ENCODE measurements around the gene MCUB.
"Not testable (repeated sequence)": the region's sequence is repeated elsewhere in the genome, so short reads cannot be mapped to it uniquely, and the experiment has no call there.

The MCUB gene, protein sequence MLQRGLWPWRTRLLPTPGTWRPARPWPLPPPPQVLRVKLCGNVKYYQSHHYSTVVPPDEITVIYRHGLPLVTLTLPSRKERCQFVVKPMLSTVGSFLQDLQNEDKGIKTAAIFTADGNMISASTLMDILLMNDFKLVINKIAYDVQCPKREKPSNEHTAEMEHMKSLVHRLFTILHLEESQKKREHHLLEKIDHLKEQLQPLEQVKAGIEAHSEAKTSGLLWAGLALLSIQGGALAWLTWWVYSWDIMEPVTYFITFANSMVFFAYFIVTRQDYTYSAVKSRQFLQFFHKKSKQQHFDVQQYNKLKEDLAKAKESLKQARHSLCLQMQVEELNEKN

DNA sequence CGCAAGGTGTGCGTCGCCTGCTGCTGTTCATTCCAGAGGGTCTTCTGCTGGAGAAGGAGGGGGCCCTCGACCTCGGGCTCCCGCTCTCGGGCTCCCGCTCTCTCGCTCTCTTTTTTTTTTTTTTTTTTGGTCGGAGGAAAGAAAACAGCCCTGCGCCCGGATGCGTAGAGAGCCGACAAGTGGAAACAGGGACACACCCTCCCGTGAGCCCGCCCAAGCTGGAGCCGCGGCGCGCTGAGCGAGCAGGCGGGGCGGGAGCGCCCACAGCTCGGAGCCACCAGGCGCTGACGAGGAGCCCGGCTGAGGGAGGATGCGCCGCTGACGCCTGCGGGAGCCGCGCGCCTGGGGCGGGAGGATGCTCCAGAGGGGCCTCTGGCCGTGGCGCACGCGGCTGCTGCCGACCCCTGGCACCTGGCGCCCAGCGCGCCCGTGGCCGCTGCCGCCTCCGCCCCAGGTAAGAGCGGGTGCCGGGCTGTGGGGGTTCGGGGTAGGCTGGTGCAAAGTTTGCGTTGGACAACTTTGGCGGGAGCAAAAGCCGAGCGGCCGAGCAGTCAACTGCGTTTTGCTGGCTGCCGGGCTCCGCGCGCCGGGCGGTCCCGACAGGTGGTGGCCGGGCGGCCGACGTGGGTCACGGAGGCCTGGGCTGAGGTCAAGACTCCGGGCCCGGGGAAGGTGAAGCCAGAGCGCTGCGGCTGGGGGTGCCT, at the start of gene MCUB:
TSS of gene MCUB (plus strand) at position 264 of the 704 bp plus-strand sequence. CDS start at position 356, 92 bp downstream.
- peak; percentile 75 for DNase-seq (ENCODE audit: low spot score)

DNA sequence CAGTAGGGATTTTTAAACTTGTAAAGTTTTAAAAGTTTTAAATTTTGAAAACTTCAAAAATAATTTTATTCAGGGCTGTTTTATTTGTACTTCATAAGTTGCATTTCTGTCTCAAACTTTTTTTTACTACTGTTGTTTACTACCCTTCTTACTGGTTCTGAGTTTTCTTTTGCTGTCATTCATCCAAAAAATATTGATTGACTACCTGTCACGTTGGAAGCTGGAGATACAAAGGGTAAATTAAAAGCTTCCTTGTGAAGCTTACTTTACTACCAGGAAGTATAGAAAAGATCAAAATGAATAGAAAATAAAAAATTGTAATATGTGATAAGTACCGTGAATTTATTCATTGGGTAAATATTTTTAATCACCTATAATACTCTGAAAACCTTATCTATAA, 49.4 kb upstream of the MCUB start:
- no peak for DNase-seq (ENCODE audit: low spot score)

DNA sequence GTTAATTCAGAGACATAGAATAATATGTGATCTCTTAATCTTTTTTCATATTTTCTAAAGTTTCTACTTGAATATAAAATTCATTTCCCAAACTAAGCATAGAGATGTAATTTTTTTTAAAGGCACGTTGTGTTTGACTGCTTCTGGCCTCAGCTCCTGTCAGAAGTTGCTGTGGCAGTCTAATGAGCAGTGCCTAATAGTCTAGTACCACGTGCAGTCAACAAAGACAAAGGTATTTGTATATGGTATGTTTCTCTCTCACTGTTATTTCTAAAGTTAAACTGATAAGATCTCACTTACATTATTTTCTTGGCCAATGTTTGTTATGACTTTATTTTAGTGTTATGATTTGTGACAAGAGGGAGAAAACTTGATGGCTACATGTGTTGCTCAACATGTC, 48.6 kb upstream of the MCUB start:
- DNase-seq (ENCODE audit: low spot score): no peak

DNA sequence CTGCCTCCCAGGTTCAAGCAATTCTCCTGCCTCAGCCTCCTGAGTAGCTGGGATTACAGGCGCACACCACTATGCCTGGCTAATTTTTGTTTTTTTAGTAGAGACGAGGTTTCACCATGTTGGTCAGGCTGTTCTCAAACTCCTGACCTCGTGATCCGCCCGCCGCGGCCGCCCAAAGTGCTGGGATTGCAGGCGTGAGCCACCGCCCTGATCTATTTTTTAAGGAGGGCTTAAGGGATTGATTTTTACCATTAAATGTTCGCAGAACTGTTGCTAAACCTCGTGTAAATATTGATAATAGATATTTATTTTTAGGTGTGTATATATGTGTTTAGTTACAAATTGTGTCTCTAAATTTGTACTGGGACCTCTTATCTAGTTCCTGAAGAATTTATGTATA, 46.7 kb upstream of the MCUB start:
- not testable (repeated sequence) for DNase-seq (ENCODE audit: low spot score)

DNA sequence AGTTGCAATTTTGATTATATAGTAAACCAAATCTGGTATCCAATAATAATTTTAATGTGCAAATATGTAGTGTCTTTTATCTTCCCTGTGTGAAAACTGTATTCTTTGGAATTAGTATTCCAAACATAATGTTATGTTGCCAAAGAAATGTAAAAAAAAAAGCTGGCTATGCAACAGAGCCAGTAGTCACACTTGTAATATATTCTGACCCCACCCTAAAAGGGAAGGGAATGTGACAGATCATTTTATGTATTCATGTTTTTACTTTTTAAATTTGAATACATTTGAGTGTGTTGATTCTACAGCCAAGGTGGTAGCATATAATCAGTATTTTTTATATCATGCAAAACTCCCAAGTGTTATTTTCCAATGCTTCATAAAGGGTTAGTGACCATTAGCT, 27.9 kb upstream of the MCUB start:
- DNase-seq (ENCODE audit: low spot score): no peak

DNA sequence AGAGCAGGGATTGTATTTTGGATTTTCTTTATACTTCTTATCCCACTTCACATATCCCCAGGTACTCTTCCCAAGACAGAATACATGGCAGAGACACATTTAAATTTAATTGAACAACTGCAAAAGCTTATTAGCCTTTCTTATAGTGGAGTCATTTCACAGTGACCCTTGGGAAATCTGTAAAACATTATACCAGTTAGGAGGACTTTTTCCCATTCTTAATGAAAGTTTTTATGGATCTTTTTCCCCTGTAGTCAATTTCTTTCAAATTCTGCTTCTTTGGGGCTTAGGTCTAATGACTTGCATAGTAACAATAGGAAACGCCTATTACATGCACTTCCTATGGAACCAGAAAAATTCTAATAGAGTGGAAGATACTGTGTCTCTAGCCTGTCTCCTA, 14.6 kb upstream of the MCUB start:
- DNase-seq (ENCODE audit: low spot score): no peak

DNA sequence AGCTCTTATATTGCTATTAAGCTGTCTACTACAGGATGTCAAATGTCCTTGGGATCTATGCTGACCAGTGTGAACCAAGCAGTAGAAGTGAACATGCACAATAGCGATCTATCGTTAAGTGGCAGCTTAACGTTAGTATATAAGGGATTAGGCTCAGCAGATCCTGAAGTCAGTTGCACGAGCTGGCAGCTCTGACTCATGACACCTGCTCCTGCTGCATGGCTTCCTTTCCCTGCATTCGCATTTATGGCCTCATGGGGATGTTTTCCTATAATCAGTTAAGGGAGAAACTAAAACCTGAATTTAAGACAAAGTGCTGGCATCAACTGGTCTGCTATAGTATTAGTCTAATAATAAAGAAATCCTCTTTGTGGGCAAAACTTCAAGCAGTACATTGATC, 12.7 kb upstream of the MCUB start:
- no peak for DNase-seq (ENCODE audit: low spot score)

DNA sequence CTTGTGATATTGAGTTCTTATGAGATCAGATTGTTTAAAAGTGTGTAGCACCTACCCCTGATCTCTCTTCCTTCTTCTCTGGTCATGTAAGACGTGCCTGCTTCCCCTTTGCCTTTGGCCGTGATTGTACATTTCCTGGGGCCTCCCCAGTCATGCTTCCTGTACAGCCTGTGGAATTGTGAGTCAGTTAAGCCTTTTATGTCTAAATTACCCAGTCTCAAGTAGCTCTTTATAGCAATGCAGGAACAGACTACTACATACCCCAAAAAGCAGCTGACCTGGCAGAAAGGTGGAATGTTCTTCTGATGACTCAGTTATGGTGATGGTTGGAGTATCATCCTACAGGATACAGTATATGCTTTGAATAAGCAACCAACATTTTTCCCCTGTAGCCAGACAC, 11.4 kb upstream of the MCUB start:
- DNase-seq (ENCODE audit: low spot score): no peak

DNA sequence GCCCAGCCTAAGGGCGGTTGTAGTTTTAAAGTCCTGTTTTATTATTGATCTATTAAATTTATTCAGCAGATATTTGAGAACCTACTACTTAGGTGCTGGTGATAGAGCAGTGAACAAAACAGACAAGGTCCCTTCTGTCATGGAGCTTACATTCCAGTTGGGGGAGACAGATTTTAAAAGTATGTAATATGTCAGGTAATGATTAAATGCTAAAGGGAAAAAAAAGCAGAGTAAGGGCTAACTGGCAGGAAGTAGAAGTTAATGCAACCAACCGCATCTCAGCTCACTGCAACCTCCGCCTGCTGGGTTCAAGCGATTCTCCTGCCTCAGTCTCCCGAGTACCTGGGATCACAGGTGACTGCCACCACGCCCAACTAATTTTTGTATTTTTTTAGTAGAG, 7.8 kb upstream of the MCUB start:
- DNase-seq (ENCODE audit: low spot score): no peak

DNA sequence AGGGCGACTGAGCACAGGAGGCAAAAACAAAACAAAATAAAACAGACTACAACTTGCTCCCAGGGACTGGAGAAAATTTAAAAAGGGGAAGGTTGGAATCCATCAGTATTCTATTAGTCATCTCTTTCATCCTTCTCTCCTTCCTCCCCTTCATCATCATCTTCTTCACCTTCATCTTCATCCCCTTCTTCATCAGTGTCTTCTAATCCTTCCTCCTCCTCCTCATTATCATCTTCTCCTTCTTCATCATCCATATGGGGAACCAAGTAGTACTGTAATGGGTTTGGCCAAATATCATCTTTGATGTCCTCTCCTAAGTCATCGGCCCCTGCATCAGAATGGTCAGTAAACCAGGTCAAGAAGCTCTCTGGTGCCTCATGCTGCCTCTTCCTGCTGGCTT, 6.9 kb upstream of the MCUB start:
- DNase-seq (ENCODE audit: low spot score): no peak

DNA sequence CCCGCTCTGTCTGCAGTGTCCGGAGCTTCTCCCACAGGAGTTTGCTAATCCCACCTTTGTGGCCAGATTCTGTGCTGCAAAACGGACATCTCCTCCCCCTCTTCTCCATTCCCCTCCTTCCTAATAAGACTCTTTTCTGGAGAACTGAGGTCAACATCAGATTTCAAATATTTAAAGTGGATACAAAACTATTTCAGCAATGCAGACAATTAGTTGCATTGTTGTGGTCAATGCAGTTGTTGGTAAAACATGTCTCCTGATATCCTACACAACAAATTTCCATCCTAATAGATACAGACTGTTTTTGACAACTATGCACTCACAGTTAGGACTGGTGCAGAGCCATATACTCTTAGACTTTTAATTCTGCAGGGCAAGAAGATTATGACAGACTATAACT, 5.1 kb upstream of the MCUB start:
- no peak for DNase-seq (ENCODE audit: low spot score)

DNA sequence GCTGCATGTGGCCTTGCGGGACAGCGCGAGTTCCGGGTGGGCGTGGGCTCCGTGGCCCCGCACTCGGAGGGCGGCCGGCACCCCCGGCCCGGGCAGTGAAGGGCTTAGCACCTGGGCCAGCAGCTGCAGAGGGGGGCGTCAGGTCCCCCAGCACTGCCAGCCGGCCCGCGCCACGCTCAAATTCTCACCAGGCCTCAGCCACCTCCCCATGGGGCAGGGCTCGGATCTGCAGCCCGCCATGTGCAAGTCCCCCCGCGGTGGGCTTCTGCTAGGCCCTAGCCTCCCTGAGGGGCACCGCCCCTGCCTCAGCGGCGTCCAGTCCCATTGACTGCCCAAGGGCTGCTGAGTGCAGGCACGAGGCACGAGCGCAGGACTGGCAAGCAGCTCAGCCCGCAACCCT, 2.6 kb upstream of the MCUB start:
- no peak for DNase-seq (ENCODE audit: low spot score)

DNA sequence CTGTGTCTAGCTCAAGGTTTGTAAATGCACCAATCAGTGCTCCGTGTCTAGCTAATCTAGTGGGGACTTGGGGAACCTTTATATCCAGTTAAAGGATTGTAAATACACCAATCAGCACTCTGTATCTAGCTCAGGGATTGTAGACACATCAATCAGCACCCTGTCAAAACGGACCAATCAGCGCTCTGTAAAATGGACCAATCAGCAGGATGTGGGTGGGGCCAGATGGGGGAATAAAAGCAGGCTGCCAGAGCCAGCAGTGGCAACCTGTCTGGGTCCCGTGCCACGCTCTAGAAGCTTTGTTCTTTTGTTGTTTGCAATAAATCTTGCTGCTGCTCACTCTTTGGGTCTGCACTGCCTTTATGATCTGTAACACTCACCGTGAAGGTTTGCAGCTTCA, 2.0 kb upstream of the MCUB start:
- not testable (repeated sequence) for DNase-seq (ENCODE audit: low spot score)

DNA sequence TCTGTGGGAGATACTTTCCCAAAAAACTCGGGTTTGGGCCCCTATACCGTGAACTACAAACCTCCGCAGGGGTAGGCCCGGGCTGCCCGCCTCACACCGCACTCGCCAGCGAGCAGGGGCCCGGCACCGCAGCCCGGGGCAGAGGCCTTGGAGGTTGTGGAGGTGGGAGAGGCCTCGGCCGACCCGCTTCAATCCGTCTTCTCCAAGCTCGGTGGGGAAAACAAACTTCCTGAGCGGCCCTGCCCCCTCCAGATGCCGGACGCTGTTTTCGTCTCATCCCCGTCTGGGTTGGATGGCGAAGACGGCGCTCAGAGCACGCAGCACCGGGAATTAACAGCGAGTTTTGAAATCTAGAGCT, 442 bp upstream of the MCUB start:
- peak; percentile 27 for DNase-seq (ENCODE audit: low spot score)

DNA sequence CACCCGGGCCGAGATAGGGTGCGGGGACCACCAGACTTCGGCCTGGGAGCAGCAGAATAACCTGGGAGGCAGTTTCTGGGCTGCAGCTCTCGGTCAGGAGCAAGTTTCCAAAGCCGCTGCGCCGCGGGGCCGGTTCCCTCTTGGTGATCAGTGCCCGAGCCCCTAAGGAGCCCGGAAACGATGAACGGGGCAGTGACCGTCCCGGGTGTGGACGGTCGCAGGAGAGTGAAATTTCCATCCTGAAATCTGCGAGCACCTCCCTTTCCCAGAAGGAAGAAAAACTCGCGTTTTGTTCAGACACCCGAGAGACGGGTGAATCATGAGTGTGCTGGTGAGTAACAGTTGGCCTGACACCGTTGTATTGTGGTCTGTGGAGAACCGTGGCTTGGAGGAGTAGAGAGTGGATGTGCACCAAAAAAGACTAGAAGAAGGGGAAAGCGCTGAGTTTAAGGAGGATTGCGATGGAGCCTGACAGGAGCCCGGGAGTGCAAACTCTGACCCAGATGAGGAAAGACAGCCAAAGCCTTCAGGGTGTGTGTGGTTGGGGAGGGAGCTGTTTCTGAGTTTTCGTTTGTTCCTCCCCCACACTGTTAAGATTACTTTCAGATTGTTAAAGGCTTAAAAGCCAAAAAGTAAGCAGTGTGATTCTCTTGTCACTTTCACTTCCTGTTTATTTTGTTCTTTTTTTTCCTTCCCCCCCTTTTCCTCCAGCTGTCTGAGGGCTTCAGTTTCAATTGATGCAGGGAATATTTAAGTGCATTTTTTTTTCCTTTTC, 828 bp downstream of the MCUB start:
- DNase-seq (ENCODE audit: low spot score): peak; percentile 28

DNA sequence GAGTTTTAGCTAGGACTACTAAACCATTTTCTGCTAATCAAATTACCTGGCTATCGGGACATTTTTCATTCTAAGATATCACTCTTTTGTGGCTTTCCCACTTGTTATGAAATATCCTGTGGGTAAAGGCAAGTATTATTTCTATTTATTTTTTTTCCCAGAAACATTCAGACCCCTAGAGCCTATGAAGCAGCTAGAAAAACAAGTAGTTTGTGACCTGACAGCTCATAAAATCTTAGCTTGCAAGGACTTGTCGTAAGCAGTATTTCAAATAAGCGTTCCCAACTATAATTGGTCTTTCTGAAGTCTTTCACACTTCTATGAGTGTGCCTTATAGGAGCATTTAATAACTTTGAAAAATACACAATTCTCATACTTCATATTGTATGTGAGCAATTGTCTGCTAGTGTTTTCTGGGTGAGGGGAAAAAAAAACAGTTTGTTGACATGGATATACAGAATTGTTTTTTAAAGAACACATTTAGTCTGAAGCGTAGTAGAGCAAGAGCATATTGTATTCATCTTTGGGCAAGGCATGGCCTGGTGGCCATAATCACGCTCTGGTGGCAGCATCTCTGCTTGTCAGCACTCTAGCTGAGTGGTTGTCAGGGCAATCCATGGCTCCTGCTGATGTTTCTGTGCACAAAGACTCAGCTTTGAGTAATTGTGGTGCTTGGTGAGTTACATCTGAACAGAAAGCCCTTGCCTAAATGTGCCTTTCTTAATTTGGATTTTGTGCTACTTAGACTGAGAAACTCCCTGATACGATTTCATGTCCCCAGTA, 2.6 kb downstream of the MCUB start:
- no peak for DNase-seq (ENCODE audit: low spot score)

DNA sequence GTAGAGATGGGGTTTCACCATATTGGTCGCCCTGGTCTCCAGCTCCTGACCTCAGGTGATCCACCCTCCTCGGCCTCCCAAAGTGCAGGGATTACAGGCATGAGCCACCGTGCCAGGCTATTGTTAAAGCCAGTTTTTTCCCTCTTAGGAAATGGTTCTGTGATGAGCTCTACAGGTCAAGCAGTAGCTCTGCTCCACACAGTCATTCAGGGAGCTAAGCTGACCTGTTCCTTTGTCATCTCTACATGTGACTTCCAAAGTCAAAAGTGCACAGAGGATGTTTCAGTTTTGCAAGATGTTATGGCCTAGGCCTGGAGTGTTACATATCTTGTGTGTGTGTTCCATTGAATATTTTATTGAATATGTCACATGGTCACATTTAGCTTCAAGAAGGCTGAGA, 11.4 kb downstream of the MCUB start:
- no peak for DNase-seq (ENCODE audit: low spot score)

DNA sequence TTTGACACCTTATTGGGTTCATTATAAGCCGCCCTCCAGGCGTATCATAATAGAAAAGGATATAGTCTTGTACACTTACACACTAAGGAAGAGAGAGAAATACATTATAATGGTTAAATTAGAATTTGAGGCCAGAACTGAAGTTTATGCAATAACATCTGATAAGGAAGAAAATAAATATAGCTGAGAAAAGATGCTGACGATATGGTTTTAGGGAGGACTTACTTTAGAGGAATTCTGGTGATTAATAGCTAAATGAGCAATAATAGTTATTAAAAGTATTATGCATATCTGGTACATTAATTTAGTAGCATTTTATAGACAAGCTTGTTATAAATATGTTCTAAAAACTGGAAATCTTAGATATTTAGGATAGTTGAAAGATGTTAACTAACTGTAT, 12.1 kb downstream of the MCUB start:
- DNase-seq (ENCODE audit: low spot score): no peak

DNA sequence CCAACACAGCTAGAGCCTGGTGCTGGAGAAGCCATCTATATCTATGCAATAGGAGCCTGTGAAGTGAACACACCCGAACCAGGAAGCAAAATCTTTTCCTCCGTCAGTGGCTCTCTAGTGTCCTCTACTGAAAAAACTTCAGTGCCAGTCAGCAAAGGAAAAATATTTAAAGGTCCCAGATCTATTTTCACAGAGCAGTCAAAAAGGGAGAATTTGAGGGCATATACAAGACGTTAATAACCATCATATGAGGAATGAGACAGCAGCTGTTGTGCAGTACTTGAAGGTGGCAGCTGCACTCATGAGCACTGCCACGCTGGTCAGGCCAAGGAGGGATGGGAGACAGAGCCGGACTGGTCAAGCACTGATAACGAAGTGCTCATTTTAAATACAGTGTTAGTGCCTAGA, 14.4 kb downstream of the MCUB start:
- DNase-seq (ENCODE audit: low spot score): peak; percentile 30

DNA sequence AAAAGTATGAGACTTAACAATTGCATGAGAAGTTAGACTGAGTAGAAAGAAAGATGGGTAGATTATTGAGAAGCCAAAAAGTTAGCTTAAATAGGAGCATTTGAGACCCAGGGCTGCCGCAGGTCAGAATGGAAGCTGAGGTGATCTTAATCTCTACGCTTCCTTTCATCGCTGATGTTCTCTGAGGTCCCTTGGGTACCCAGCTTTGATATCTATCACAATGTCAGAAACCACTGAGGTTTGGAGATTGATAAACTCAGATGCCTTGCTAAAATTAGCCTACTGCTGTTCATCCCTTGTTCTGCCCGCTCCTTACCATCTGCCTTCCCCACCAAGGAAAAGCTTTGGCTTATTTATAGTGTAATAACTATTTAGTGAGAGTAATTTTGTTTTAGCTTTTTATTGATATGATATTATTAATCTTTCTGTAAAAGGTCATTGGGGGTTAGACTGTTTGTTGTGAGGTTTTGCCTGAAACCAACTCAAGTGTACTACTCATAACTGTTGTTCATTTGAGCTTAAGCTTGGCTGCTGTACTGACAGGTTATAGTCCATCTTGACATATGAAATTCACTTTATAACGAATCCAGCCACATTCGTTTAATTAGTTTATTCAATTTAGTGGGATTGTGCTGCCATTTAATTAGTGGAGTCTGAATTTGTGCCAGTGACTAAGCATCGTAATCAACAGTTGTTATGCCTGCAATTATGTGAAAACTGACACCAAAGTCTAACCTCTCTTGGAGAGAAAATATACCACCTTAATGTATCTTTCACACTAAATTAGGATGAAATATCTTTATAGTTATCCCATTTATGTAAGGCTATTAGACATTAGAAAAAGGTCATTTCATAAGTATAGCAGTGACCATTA, 15.1 kb downstream of the MCUB start:
- DNase-seq (ENCODE audit: low spot score): no peak

DNA sequence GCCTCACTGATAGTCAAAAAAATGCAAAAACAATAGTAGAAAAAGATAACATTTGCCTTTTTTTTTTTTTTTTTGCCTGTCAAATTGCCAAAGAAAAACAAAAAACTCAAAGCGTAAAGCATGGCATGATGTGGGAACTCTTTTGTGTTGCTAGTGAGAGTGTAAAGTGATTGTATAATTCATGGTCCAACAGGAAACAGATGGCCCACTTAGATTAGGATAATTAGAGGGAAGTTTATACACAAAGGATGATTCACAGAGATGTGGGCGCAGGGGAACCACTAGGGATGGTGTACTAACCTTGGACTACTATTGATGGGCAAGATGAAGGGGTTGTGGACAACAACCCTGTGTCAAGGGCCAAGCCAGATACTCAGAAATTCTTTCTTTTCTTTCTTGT, 16.4 kb downstream of the MCUB start:
- DNase-seq (ENCODE audit: low spot score): no peak
